ENCODE measurements around the gene TPSAB1. TPM values are rescaled to one million over a fixed set of nuclear protein-coding genes. Genes with fewer than 3 reads are reported as not detected.

The TPSAB1 gene
- total RNA-seq, 1 experiment from 2014 or later: not detected

DNA sequence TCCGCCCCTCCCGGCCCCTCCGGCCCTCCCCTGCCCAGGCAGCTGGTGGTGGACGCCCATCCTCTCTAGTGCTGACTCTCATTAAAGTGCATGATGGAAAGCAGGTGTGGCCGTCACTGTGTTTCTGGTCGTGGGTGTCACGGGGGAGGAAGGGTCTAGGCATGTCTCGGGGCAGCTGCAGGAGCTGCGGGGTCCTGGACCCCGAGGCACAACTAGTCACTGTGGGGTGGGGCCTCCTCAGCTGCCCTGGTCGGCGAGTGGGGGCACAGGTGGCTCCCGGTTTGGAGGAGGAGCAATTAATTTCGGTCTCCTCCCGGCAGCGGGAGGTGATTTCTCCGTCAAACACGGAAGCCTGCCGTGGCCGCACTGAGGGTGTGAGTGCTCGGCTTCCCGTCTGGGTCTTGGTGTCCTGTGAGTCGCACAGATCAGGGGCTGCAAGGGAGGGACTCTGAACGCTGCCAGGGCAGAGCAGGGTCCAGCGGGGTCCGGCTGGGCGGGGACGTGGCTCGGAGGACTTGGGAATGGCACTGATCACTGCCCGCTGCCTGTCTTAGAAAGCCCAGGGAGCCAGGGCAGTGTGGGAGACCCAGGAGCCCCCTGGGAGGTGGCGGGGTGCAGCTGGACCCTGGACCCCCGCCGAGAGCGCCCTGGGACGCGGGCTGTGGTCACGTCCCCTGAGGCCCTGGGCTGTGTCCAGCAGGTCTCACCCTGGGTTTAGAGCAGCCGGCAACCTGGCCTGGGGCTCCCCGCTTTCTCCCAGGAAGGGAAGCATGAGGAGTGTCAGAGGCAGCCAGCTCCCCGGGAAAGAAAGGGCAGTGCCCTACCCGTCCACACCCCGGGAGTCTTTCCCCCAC, 18.6 kb downstream of the TPSAB1 start:
- no peaks in the 10 kb centered on the region for H3K9me3 ChIP-seq (ENCODE audit: low read length)
- no peaks in the 10 kb centered on the region for H3K9me2 ChIP-seq (replicated peaks; ENCODE audit: low read length)
- POLR2A ChIA-PET (ENCODE audit: unreplicated experiment): no interaction called here
- no TSS peak for BruUV-seq (replicated peaks)
- no peaks in the 10 kb centered on the region for H4K20me1 ChIP-seq (ENCODE audit: low read length)
- H2AFZ ChIP-seq (ENCODE audit: low read length): peak overlapping the region; percentile 61
- DNase-seq: peak; percentile 13
- H3K9ac ChIP-seq (ENCODE audit: low read length): no peak overlapping the region
- CTCF ChIA-PET: no interaction called here
- ATAC-seq: peak; percentile 32; the same call in 1 of the 2 replicates
- H3K36me3 ChIP-seq (ENCODE audit: low read depth, low read length): no peaks in the 10 kb centered on the region
- H3K4me3 ChIP-seq (ENCODE audit: low read length): peak overlapping the region; percentile 54
- H3K79me2 ChIP-seq (ENCODE audit: low read length): no peaks in the 10 kb centered on the region
- intact Hi-C loops (cut with micrococcal nuclease): no loop called here
- H3F3A ChIP-seq (ENCODE audit: low read length, unreplicated experiment): no peaks in the 10 kb centered on the region
- H3K27me3 ChIP-seq (ENCODE audit: low read length): peaks cover 31% of the 10 kb centered on the region
- TF ChIP-seq EZH2 (IDR thresholded peaks at IDR 0.05; ENCODE audit: low read length, unreplicated experiment) (no peak), EZH2phosphoT487 (IDR thresholded peaks at IDR 0.05; ENCODE audit: borderline replicate concordance, low read length) (no peak)
- TF ChIP-seq, protein P1, sequence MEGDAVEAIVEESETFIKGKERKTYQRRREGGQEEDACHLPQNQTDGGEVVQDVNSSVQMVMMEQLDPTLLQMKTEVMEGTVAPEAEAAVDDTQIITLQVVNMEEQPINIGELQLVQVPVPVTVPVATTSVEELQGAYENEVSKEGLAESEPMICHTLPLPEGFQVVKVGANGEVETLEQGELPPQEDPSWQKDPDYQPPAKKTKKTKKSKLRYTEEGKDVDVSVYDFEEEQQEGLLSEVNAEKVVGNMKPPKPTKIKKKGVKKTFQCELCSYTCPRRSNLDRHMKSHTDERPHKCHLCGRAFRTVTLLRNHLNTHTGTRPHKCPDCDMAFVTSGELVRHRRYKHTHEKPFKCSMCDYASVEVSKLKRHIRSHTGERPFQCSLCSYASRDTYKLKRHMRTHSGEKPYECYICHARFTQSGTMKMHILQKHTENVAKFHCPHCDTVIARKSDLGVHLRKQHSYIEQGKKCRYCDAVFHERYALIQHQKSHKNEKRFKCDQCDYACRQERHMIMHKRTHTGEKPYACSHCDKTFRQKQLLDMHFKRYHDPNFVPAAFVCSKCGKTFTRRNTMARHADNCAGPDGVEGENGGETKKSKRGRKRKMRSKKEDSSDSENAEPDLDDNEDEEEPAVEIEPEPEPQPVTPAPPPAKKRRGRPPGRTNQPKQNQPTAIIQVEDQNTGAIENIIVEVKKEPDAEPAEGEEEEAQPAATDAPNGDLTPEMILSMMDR (conservative IDR thresholded peaks at IDR 0.05; ENCODE audit: low read depth, low read length): no peak
- H3K4me1 ChIP-seq (ENCODE audit: insufficient read depth, low read length): no peaks in the 10 kb centered on the region; the same call in 1 of the 2 replicates
- no peak overlapping the region for H3K27ac ChIP-seq (ENCODE audit: low read length)
- H3K4me2 ChIP-seq (ENCODE audit: low read length): peak overlapping the region; percentile 84

DNA sequence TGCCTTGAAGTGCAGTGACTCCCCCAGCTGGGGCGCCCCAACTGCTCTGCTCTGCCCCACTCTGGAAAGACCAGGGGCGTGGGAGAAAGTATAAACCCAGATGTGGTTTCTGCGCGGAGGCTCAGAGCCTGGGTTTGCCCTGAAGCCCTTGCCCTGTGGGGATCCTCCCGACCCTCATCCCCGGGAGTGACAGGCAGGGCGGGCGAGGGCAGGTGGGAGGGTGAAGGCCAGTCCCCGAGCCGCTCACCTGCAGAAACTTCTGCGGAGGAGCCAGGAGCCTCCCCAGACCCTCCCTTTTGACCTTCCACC, 19.2 kb downstream of the TPSAB1 start:
- H3F3A ChIP-seq (ENCODE audit: low read length, unreplicated experiment): no peaks in the 10 kb centered on the region
- CTCF ChIA-PET: no interaction called here
- H3K27ac ChIP-seq (ENCODE audit: low read length): no peak overlapping the region
- H2AFZ ChIP-seq (ENCODE audit: low read length): no peak overlapping the region
- H3K27me3 ChIP-seq (ENCODE audit: low read length): peaks cover 31% of the 10 kb centered on the region
- H3K4me1 ChIP-seq (ENCODE audit: insufficient read depth, low read length): no peaks in the 10 kb centered on the region; the same call in 1 of the 2 replicates
- TF ChIP-seq EZH2 (IDR thresholded peaks at IDR 0.05; ENCODE audit: low read length, unreplicated experiment): no peak
- TF ChIP-seq, protein P1 (conservative IDR thresholded peaks at IDR 0.05; ENCODE audit: low read depth, low read length): no peak
- no peak for TF ChIP-seq EZH2phosphoT487 (IDR thresholded peaks at IDR 0.05; ENCODE audit: borderline replicate concordance, low read length)
- H4K20me1 ChIP-seq (ENCODE audit: low read length): no peaks in the 10 kb centered on the region
- BruUV-seq (replicated peaks): no TSS peak
- H3K79me2 ChIP-seq (ENCODE audit: low read length): no peaks in the 10 kb centered on the region
- H3K36me3 ChIP-seq (ENCODE audit: low read depth, low read length): no peaks in the 10 kb centered on the region
- H3K9ac ChIP-seq (ENCODE audit: low read length): no peak overlapping the region
- POLR2A ChIA-PET (ENCODE audit: unreplicated experiment): no interaction called here
- DNase-seq (no peak), ATAC-seq (no peak)
- H3K4me3 ChIP-seq (ENCODE audit: low read length): no peak overlapping the region
- intact Hi-C loops (cut with micrococcal nuclease): no loop called here
- no peak overlapping the region for H3K4me2 ChIP-seq (ENCODE audit: low read length)
- no peaks in the 10 kb centered on the region for H3K9me3 ChIP-seq (ENCODE audit: low read length)
- H3K9me2 ChIP-seq (replicated peaks; ENCODE audit: low read length): no peaks in the 10 kb centered on the region

DNA sequence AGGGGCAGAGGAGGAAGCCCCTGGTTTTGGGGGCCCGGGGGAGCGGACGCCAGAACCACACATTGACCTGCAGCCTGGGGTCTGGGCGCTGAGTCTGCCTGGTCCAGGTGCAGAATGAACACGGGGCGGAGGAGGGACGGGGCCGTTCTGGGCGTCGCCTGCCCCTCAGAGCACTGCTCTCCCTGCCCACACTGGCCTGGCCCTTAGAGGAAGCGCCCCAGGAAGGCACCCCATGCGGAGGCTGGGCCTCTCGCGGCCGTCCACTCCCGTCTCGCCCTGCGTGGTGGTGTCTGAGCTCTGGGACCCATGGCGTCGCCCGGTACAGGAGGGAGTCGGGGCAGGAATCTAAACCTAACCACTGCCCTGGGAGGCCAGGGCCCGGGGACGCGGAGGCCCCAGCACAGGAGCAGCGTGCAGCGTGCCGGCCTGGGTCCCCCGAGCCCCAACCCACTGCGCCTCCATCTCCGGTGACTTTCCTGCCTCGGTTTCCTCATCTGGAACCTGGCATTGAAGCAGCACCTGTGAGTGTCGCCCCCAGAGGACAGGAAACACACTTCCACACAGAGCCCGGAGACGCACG, 19.7 kb downstream of the TPSAB1 start:
- BruUV-seq (replicated peaks): no TSS peak
- ChIA-PET POLR2A (ENCODE audit: unreplicated experiment) (no interaction called here), CTCF (no interaction called here)
- no peak for TF ChIP-seq EZH2 (IDR thresholded peaks at IDR 0.05; ENCODE audit: low read length, unreplicated experiment)
- no peak for TF ChIP-seq EZH2phosphoT487 (IDR thresholded peaks at IDR 0.05; ENCODE audit: borderline replicate concordance, low read length)
- TF ChIP-seq, protein P1 (conservative IDR thresholded peaks at IDR 0.05; ENCODE audit: low read depth, low read length): no peak
- H3K4me1 ChIP-seq (ENCODE audit: insufficient read depth, low read length): no peaks in the 10 kb centered on the region; the same call in 1 of the 2 replicates
- no peak for DNase-seq
- no peak overlapping the region for H3K4me3 ChIP-seq (ENCODE audit: low read length)
- no peaks in the 10 kb centered on the region for H3K36me3 ChIP-seq (ENCODE audit: low read depth, low read length)
- H3K9me3 ChIP-seq (ENCODE audit: low read length): no peaks in the 10 kb centered on the region
- intact Hi-C loops (cut with micrococcal nuclease): no loop called here
- no peaks in the 10 kb centered on the region for H3F3A ChIP-seq (ENCODE audit: low read length, unreplicated experiment)
- H2AFZ ChIP-seq (ENCODE audit: low read length): no peak overlapping the region
- no peaks in the 10 kb centered on the region for H3K9me2 ChIP-seq (replicated peaks; ENCODE audit: low read length)
- no peak overlapping the region for H3K9ac ChIP-seq (ENCODE audit: low read length)
- no peak overlapping the region for H3K27ac ChIP-seq (ENCODE audit: low read length)
- H3K79me2 ChIP-seq (ENCODE audit: low read length): no peaks in the 10 kb centered on the region
- no peak overlapping the region for H3K4me2 ChIP-seq (ENCODE audit: low read length)
- no peaks in the 10 kb centered on the region for H4K20me1 ChIP-seq (ENCODE audit: low read length)
- peaks cover 31% of the 10 kb centered on the region for H3K27me3 ChIP-seq (ENCODE audit: low read length)
- no peak for ATAC-seq

Measured in PC-3 (cell line).